Adipose tissue (tissue), 3 donors: ENCODE results near the gene SNTA1. TPM values are rescaled to one million over a fixed set of nuclear protein-coding genes. Genes with fewer than 3 reads are reported as not detected.
"Not testable (repeated sequence)": the region's sequence is repeated elsewhere in the genome, so short reads cannot be mapped to it uniquely, and the experiment has no call there.

Experiments
- H3K27ac ChIP-seq: one replicate; pipeline ENCODE4 v1.5.1; 2013; ENCODE audit warnings: low read depth, low read length
- WGBS, 3 donors: extraction: QIAGEN DNeasy Blood & Tissue Kit; methylation state at CpG; one replicate each; pipeline ENCODE4 v1.1.7; 2013; 5-methylcytosine and 5-hydroxymethylcytosine counted together
- polyA plus RNA-seq, 3 donors: library from polyadenylated mRNA; stranded (reverse); fragments of 200-250 nt; gene quantifications; one replicate each; pipeline ENCODE4 v1.2.3, GENCODE V29; 2013
- donor health status: healthy with polysubstance abuse.
- donor health status: Bipolar disorder and iron deficiency.
- donor health status: healthy.

The SNTA1 gene
- polyA plus RNA-seq, 3 donors: 8.1 to 47.4 (median 34.3) TPM

DNA sequence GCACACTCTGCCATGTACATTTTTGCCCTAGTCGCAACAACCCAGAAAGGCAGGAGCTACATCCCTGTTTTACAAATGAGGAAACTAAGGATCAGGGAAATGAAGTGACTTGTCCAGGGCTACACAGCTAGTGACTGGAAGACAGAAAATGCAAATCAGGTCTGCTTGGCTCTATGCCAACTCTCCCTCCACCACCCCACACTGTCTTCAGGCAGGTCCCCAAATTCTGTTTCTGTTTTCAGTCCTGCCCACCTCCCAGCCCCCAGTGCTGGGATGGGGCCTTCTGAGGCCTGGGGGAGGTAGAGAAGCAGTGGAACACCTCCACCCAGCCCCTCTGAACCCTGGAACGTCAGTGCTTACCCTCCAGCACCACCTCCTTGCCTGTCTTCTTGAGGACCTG lies 5.1 kb downstream of the SNTA1 start:
- H3K27ac ChIP-seq: no peak overlapping the region
- WGBS, 3 donors: 81 to 91% (median 86%) methylated on average over 2 of the region's 2 CpGs

- H3K27ac ChIP-seq: no peak overlapping the region
- WGBS, 3 donors: 66 to 79% (median 75%) methylated on average over 12 of the region's 12 CpGs
Measured at GRCh38 chr20:33437141-33437911, 6.2 kb downstream of the SNTA1 start.

GRCh38 chr20:33434434-33434833 lies 9.1 kb downstream of the SNTA1 start:
- 95 to 96% (median 96%) methylated on average over 5 of the region's 5 CpGs for WGBS, 3 donors

GRCh38 chr20:33433465-33434234 lies 9.9 kb downstream of the SNTA1 start:
- H3K27ac ChIP-seq: no peak overlapping the region
- 65 to 83% (median 72%) methylated on average over 8 of the region's 8 CpGs for WGBS, 3 donors

More at GRCh38 chr20:33434434-33434833, 9.1 kb downstream of the SNTA1 start:
- no peak overlapping the region for H3K27ac ChIP-seq

DNA sequence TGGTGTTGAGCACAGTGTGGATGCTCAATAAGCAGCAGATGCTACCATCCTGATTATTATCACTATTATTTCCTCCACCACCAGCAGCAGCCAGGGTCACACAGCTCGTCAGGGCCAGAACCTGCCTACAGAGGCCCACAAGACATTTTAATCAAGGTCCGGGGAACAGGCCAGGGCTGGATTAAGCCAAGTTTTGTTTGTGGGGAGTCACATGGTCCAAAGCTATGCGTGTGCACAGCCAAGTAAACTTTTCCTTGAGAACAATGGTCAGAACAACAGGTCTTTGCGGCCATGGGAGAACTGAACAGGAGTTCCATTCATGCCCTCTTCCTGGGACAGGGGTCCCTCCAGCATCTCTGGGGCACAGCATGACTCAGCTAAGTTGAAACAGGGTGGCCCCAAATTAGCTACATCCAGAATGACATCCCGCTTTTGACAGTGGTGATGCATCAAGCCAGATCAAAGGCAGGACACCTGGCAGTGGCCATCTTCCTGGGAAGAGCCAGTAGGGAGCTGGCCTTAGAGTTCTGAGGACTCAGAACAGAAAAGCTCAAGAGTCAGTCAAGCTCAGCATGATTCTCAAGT lies 11.7 kb downstream of the SNTA1 start:
- WGBS, 3 donors: 52 to 73% (median 55%) methylated on average over 5 of the region's 5 CpGs
- no peak overlapping the region for H3K27ac ChIP-seq

DNA sequence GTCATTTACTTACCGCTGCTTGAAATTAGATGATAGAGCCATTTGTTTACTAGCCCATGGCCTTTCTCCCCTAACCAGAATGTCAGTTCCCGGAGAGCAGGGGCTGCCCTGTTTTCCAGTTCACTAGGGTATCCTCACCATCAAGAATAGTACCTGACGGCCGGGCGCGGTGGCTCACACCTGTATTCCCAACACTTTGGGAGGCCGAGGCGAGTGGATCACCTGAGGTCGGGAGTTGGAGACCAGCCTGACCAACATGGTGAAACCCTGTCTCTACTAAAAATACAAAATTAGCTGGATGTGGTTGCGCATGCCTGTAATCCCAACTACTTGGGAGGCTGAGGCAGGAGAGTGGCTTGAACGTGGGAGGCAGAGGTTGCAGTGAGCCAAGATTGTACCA lies 19.7 kb downstream of the SNTA1 start:
- WGBS, 3 donors: 93 to 96% (median 95%) methylated on average over 11 of the region's 11 CpGs
- H3K27ac ChIP-seq: not testable (repeated sequence)

- H3K27ac ChIP-seq: no peak overlapping the region
- WGBS, 3 donors: 44 to 76% (median 60%) methylated on average over 7 of the region's 7 CpGs
Measured at GRCh38 chr20:33423141-33423834, 20.3 kb downstream of the SNTA1 start.

DNA sequence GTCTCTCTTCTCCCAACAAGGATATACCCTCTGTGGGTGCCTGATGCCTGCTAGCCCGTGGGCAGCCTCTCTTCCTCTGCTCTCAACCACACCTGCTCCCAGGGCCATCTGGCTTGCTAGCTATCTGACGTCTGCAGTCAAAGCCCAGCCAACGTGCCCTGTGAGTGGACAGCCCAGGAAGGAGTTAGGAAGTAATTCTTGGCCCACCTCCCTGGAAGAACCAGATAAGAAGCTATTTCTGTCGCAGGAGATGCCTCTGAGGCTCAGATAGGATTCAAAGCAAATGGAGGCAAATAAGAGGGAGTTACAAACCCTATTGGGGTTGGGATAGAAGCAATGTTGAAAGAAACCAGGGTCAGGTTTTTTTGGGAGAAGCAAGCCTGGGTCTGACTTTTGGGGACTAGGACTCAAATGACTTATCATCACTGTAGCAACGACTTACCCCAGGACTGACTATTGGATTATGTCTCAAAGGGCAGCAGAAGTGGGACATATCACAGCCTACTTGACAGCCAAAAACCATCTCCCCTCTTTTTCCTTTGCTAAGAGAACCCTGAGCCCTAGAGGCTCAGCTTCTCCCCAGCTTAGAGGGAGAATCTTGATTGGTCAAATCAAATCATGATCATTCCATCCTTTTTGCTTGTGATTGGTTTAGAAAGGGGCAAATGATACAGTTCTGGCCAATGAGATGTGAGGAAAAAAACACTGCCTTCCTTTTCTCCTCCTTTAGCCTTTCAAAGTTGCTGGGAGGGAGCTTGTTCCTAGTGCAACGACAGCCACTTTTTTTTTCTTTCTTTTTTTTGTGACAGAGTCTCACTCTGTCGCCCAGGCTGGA lies 24.2 kb downstream of the SNTA1 start:
- H3K27ac ChIP-seq: no peak overlapping the region
- 48 to 54% (median 50%) methylated on average over 7 of the region's 7 CpGs for WGBS, 3 donors

DNA sequence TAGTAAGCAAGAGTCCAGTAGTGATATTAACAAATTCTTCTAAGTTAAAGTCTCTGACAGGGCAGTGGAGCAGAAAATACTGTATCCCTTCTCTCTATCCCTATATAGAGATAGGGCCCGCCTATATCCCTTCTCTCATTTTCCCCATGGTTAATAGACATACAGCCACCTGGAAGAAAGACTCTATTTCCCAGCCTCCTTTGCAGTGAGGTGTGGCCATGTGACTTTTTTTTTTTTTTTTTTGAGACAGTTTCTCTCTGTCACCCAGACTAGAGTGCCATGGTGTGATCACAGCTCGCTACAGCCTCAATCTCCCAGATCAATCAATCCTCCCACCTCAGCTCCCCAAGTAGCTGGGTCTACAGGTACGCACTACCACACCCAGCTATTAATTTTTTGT lies 25.5 kb downstream of the SNTA1 start:
- no peak overlapping the region for H3K27ac ChIP-seq
- WGBS, 3 donors: 89 to 97% (median 94%) methylated on average over 3 of the region's 3 CpGs

GRCh38 chr20:33415948-33416347 lies 27.6 kb downstream of the SNTA1 start:
- no peak overlapping the region for H3K27ac ChIP-seq
- 46 to 56% (median 49%) methylated on average over 8 of the region's 8 CpGs for WGBS, 3 donors

DNA sequence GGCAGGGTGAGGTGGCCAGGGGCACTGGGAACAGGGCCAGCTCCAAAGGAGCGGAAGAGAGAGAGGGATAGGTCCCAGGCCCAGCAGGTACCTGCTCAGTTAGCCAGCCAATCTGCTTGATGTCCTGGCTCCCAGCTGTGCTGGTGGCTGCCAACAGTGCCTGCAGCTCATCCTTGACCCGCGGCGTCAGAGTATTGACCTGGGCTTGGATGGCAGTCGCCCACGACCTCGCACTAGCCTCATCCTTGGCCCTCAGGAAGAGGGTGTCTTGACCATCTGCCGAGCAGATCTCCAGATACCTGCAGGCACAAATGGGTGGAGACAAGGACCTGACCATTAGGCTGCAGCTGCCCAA lies 31.1 kb downstream of the SNTA1 start:
- WGBS, 3 donors: 89 to 93% (median 93%) methylated on average over 7 to 8 of the region's 8 CpGs
- H3K27ac ChIP-seq: no peak overlapping the region

GRCh38 chr20:33411711-33412483 lies 31.7 kb downstream of the SNTA1 start:
- WGBS, 3 donors: 96 to 99% (median 96%) methylated on average over 7 of the region's 7 CpGs

GRCh38 chr20:33411242-33411641 lies 32.3 kb downstream of the SNTA1 start:
- H3K27ac ChIP-seq: no peak overlapping the region
- 81 to 88% (median 82%) methylated on average over 7 of the region's 7 CpGs for WGBS, 3 donors

More at GRCh38 chr20:33411711-33412483, 31.7 kb downstream of the SNTA1 start:
- no peak overlapping the region for H3K27ac ChIP-seq

- WGBS, 3 donors: 93 to 96% (median 94%) methylated on average over 15 of the region's 15 CpGs
- H3K27ac ChIP-seq: no peak overlapping the region
Measured at GRCh38 chr20:33410081-33410742, 33.4 kb downstream of the SNTA1 start.

DNA sequence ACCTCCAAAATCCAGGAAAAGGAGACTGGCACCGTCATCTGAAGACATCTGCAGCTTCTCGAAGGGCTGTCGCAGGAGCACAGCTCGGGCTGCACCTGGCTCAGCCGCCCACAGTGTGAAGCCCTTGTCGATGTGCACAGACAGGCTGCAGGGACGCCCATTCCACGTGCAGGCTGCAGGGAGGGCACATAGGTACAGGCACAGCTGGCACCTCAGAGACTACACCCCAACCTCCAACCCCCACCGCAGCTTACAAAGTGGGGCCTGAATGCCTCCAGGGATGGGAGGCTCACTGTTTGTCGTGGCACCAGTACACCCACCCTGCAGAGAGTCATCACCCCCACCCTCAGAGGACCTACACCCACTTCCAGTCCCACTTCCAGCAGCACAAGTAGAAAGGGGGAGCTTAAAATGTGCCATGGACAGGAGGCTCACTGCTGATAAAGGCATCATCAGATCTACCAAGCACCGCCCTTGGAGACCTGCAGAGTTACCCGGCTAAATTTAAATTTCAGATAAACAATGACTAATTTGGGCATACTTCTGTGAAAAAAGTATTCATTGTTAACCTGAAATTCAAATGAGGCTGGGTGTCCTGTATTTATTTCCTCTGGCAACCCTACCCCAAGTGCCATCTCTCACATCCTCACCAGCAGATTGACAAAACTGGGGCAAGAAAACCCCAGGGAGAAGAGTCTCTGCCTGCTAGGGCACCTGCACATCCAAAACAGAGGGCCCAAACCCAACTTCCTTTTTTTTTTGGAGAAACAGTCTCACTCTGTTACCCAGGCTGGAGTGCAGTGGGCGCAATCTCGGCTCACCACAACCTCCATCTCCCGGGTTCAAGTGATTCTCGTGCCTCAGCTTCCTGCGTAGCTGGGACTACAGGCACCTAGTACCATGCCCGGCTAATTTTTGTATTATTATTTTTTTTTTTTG lies 34.6 kb downstream of the SNTA1 start:
- 79 to 82% (median 82%) methylated on average over 18 of the region's 18 CpGs for WGBS, 3 donors
- H3K27ac ChIP-seq: no peak overlapping the region

DNA sequence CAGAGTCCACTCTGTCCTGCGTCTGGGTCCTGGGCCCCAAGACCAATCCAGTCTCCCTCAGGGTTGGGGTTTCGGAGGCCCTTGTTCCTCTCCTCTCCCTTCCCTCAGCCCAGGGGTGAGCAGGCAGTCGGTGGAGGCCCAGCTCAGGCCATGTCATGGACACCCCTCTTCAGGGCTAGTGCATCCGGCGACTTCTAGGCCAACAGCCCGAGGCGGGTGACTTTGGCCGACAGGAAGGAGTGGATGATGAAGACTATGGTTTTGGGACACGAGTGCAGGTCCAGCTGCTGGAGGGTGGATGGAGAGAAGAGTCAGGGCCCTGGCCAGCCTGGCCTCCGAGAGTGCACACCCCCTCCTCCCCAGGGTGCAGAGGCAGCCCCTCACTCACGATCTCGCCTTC lies 35.2 kb downstream of the SNTA1 start:
- 89 to 94% (median 90%) methylated on average over 12 of the region's 12 CpGs for WGBS, 3 donors

More for the DNA sequence above, 35.2 kb downstream of the SNTA1 start:
- no peak overlapping the region for H3K27ac ChIP-seq
